Fibroblast of lung (primary cell): Measurements from ENCODE around the gene CCDC86.

ENCODE experiments used
- CTCF ChIP-seq, 2 donors: IDR thresholded peaks in 1 of 2; conservative IDR thresholded peaks in 1 of 2; 1 replicate in 1 of 2; 2 replicates in 1 of 2; pipeline ENCODE4 v1.5.1; 2011 to 2012; ENCODE audit warnings: low read length in 2 of 2, control low read depth in 1 of 2, inconsistent platforms in 1 of 2, low read depth in 1 of 2, mild to moderate bottlenecking in 1 of 2
- EZH2 ChIP-seq: IDR thresholded peaks from 2 replicates; pipeline ENCODE4 v1.5.1; 2012; ENCODE audit warnings: low read length, control low read depth, mild to moderate bottlenecking; ENCODE audit errors: missing control alignments

- TF ChIP-seq CTCF (conservative IDR thresholded peaks at IDR 0.05 in 1 of 2, IDR thresholded peaks at IDR 0.05 in 1 of 2; ENCODE audit: low read depth in 1 of 2, low read length in 2 of 2) (no peak), EZH2 (no peak)
Observed at GRCh38 chr11:60854847-60855725, 13.2 kb downstream of the CCDC86 start.
